ENCODE results near the gene ANXA2.

The ANXA2 gene

DNA sequence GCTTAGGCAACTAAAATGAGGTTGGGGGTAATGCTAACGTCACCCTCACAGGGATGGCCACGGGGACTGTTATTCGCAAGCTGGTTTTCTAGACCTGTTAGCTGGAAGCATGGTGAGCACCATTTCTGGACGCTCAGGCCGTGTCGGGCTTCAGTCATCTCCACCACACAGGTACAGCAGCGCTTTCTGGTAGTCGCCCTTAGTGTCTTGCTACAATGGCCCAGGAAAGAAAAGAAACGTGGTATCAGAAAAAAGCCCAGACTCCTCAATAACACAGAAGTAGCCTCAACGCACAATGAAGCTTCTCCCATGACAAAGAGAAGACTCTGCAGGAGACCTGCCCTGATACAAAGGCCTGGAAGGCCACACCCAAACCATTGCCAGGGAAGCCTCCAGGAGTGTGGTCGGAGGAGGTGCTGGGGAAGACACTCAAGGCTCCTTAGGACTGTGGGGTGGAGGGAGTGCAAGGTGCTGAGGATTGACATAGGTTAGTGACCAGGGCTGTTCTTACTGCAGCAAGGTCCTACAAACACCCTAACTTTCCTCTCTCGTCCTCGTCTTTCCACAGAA is 50.2 kb downstream of the ANXA2 start:
- H3K4me1 ChIP-seq (ENCODE audit: insufficient read depth, low read length) = no peaks in the 10 kb centered on the region
- no peak overlapping the region for H3K4me3 ChIP-seq (ENCODE audit: low read depth in 1 of 2, low read length in 2 of 2)
- no peak overlapping the region for H3K9ac ChIP-seq (ENCODE audit: low read length)
- peaks cover 59% of the 10 kb centered on the region for H3K36me3 ChIP-seq (ENCODE audit: insufficient read depth, low read length)
- H3K27ac ChIP-seq (ENCODE audit: low read depth, low read length) = no peak overlapping the region
- H3K9me3 ChIP-seq (ENCODE audit: low read length) = no peaks in the 10 kb centered on the region
- no peaks in the 10 kb centered on the region for H3K27me3 ChIP-seq (ENCODE audit: control insufficient read depth in 1 of 2, insufficient read depth in 2 of 2, low read length in 2 of 2)

DNA sequence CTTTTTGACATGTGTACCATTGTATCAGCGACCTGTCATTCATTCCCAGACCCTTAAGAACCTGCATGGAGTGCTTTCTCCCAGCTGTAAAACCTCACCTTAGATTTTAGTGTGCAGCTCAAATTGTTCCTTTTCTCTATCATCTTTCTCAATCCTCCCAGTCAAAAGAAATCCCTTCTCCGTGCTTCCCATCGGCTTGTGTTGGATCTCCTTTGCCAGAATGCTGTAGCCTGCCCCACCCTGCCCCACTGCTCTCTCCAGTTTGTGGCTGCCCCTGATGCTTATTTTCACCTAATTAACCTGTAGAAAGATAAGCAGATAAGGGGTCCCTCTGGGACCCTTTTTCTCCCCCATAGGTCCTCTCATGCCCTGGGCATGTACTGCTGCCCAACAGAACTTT is 51.1 kb downstream of the ANXA2 start:
- Histone ChIP-seq H3K27me3 (ENCODE audit: control insufficient read depth in 1 of 2, insufficient read depth in 2 of 2, low read length in 2 of 2) (no peaks in the 10 kb centered on the region), H3K4me3 (ENCODE audit: low read depth in 1 of 2, low read length in 2 of 2) (no peak overlapping the region), H3K36me3 (ENCODE audit: insufficient read depth, low read length) (peaks cover 50% of the 10 kb centered on the region), H3K27ac (ENCODE audit: low read depth, low read length) (no peak overlapping the region), H3K9me3 (ENCODE audit: low read length) (no peaks in the 10 kb centered on the region), H3K4me1 (ENCODE audit: insufficient read depth, low read length) (no peaks in the 10 kb centered on the region), H3K9ac (ENCODE audit: low read length) (no peak overlapping the region)

DNA sequence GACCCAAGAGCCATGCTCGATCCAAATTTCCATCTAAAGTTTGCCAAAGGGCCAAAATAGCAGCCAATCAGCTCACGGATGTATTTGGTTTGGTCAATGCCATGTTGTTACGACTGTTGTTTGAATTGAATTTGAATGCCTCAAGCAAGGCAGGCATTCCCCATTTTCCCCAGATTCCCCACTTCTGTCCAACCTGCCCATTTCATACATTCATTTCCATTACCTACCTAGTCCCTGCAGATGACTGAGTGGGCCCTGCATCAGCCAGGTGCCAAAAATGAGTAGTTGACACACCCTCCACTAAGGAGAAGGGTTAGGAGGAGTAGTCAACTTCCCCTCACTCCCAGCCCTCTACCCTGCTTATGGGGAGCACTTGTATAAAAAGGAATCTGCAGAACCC is 51.7 kb downstream of the ANXA2 start:
- peaks cover 44% of the 10 kb centered on the region for H3K36me3 ChIP-seq (ENCODE audit: insufficient read depth, low read length)
- H3K27ac ChIP-seq (ENCODE audit: low read depth, low read length) = no peak overlapping the region
- no peak overlapping the region for H3K9ac ChIP-seq (ENCODE audit: low read length)

DNA sequence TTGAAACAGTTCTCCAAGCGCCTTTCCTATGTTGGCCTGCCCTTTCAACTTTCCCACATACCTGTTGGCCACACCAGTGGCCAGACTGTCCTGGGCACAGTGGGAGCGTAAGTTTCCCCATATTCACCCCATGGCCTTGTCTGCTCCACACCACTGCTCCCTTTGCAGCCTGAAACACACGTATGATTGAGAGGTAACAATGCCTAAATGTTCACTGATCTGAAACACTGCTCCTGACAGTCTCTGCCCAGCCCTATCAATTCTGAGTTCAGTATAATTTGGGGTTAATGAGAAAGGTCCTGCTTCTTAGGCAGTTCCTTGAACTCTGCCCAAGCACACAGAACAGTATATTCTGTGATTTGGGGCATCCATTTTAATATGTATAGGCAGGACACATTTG is 52.2 kb downstream of the ANXA2 start:
- Histone ChIP-seq H3K9me3 (ENCODE audit: low read length) (no peaks in the 10 kb centered on the region), H3K9ac (ENCODE audit: low read length) (no peak overlapping the region), H3K36me3 (ENCODE audit: insufficient read depth, low read length) (peaks cover 39% of the 10 kb centered on the region), H3K4me3 (ENCODE audit: low read depth in 1 of 2, low read length in 2 of 2) (no peak overlapping the region), H3K4me1 (ENCODE audit: insufficient read depth, low read length) (no peaks in the 10 kb centered on the region), H3K27me3 (ENCODE audit: control insufficient read depth in 1 of 2, insufficient read depth in 2 of 2, low read length in 2 of 2) (no peaks in the 10 kb centered on the region), H3K27ac (ENCODE audit: low read depth, low read length) (no peak overlapping the region)

More for the DNA sequence above, 51.7 kb downstream of the ANXA2 start:
- Histone ChIP-seq H3K27me3 (ENCODE audit: control insufficient read depth in 1 of 2, insufficient read depth in 2 of 2, low read length in 2 of 2) (no peaks in the 10 kb centered on the region), H3K4me1 (ENCODE audit: insufficient read depth, low read length) (no peaks in the 10 kb centered on the region), H3K4me3 (ENCODE audit: low read depth in 1 of 2, low read length in 2 of 2) (no peak overlapping the region), H3K9me3 (ENCODE audit: low read length) (no peaks in the 10 kb centered on the region)

DNA sequence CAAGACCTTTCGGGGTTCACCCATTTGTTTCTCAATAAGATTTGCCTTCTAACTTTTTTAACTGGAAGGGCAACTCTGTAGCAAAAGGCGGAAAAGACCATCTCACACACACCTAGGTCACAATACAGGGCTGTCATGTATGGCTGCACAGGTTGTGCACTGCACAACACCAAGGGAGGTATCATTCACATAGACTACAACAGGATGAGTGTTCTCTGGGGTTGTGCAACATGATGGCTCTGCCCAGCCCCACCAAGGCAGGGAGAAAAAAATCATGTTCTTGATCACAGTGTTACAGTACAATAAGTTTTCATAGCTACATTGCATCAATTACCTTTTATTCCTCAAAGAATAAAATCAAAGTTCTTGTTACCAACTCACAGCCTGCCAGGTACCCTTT is 52.8 kb downstream of the ANXA2 start:
- Histone ChIP-seq H3K9ac (ENCODE audit: low read length) (no peak overlapping the region), H3K9me3 (ENCODE audit: low read length) (no peaks in the 10 kb centered on the region), H3K4me1 (ENCODE audit: insufficient read depth, low read length) (no peaks in the 10 kb centered on the region), H3K36me3 (ENCODE audit: insufficient read depth, low read length) (peaks cover 34% of the 10 kb centered on the region), H3K4me3 (ENCODE audit: low read depth in 1 of 2, low read length in 2 of 2) (no peak overlapping the region), H3K27me3 (ENCODE audit: control insufficient read depth in 1 of 2, insufficient read depth in 2 of 2, low read length in 2 of 2) (no peaks in the 10 kb centered on the region), H3K27ac (ENCODE audit: low read depth, low read length) (no peak overlapping the region)

DNA sequence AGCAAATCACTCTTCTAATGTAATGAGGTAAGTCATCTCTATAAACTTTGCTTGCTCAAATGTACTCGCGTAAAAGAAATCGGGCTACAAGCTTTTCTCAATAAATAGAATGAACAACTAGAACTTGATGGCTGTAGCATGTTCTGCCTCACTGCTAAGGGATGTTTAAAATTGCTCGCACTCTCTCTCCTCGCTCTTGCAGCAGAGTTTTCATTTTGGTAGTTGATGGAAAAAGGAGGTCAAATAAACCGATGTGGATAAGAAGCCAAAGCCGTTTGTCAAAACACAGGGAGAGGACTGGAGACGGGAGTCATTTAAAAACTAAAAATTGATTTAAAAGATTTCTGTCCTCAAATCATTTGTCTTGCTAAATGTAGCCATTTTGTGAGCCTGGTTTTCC is 53.3 kb downstream of the ANXA2 start:
- no peak overlapping the region for H3K27ac ChIP-seq (ENCODE audit: low read depth, low read length)
- H3K36me3 ChIP-seq (ENCODE audit: insufficient read depth, low read length) = peaks cover 34% of the 10 kb centered on the region
- no peaks in the 10 kb centered on the region for H3K4me1 ChIP-seq (ENCODE audit: insufficient read depth, low read length)
- no peaks in the 10 kb centered on the region for H3K9me3 ChIP-seq (ENCODE audit: low read length)
- no peak overlapping the region for H3K4me3 ChIP-seq (ENCODE audit: low read depth in 1 of 2, low read length in 2 of 2)
- no peak overlapping the region for H3K9ac ChIP-seq (ENCODE audit: low read length)
- no peaks in the 10 kb centered on the region for H3K27me3 ChIP-seq (ENCODE audit: control insufficient read depth in 1 of 2, insufficient read depth in 2 of 2, low read length in 2 of 2)

DNA sequence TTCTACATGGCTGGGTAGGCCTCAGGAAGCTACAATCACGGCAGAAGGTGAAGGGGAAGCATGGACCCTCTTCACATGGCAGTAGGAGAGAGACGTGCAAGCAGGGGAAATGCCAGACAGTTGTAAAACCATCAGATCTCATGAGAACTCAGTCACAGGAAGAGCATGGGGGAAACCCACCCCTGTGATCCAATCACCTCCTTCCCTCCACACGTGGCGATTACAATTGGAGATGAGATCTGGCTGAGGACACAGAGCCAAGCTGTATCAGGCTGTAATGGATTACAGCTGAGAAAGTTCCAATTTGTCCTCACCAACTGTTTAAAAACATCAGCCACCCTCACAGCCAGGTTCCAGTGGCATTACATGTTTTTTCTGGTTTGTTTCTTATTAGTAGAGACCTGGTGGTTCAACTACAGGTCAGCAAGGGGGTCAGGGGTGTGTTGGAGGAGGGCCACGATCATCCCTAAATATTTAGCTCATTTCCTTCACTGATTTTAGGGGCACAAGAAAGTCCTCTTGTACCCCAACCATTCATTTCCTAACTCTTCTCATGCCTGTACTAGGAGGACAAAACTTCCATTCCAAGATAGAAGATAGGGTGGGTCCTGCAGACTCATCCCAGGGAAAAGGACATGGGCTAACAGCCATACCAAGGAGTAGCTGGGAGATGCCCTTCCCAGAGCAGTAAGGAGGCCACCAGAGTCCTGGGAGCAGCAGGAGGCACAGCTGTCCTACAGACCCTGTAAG is 54.4 kb downstream of the ANXA2 start:
- Histone ChIP-seq H3K4me3 (ENCODE audit: low read depth in 1 of 2, low read length in 2 of 2) (no peak overlapping the region), H3K27me3 (ENCODE audit: control insufficient read depth in 1 of 2, insufficient read depth in 2 of 2, low read length in 2 of 2) (no peaks in the 10 kb centered on the region), H3K27ac (ENCODE audit: low read depth, low read length) (no peak overlapping the region), H3K9me3 (ENCODE audit: low read length) (no peaks in the 10 kb centered on the region), H3K9ac (ENCODE audit: low read length) (no peak overlapping the region), H3K4me1 (ENCODE audit: insufficient read depth, low read length) (no peaks in the 10 kb centered on the region), H3K36me3 (ENCODE audit: insufficient read depth, low read length) (peaks cover 26% of the 10 kb centered on the region)

DNA sequence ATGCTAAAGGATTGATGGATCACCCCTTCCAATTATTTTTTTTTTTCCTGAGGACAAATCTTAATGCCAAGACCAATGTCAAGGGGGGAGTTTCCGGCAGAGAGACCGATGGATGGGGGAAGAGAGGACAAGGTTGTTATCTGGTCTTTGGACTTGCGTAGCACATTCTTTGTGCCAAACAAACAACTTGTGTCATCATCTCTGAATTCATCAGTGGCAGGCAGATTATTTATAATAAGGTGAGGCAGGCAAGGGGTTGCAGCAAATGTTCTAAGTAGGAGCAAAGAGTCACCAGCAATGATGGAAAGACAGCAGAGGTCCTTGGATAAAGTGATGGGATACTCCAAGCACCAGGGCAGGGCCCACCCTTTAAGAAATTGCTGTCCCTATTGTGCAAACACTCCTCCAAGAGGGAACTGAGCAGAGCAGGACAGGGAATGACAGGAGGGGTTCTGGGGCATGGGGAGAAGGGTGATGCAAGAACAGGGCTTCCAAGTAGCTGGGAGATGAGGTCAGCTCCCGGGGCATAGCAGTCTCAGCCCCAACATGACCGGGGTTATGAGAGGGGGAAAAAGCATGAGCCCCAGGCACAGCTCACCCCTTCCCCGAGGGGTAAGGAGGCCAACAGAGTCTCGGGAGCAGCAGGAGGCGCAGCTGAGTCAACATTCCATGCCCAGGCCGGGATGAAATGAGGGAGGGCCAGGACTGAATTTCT is 57.4 kb downstream of the ANXA2 start:
- H3K9ac ChIP-seq (ENCODE audit: low read length) = no peak overlapping the region
- H3K36me3 ChIP-seq (ENCODE audit: insufficient read depth, low read length) = peaks cover under 1% of the 10 kb centered on the region
- no peaks in the 10 kb centered on the region for H3K4me1 ChIP-seq (ENCODE audit: insufficient read depth, low read length)
- H3K9me3 ChIP-seq (ENCODE audit: low read length) = no peaks in the 10 kb centered on the region
- H3K27me3 ChIP-seq (ENCODE audit: control insufficient read depth in 1 of 2, insufficient read depth in 2 of 2, low read length in 2 of 2) = no peaks in the 10 kb centered on the region
- no peak overlapping the region for H3K4me3 ChIP-seq (ENCODE audit: low read depth in 1 of 2, low read length in 2 of 2)
- no peak overlapping the region for H3K27ac ChIP-seq (ENCODE audit: low read depth, low read length)

DNA sequence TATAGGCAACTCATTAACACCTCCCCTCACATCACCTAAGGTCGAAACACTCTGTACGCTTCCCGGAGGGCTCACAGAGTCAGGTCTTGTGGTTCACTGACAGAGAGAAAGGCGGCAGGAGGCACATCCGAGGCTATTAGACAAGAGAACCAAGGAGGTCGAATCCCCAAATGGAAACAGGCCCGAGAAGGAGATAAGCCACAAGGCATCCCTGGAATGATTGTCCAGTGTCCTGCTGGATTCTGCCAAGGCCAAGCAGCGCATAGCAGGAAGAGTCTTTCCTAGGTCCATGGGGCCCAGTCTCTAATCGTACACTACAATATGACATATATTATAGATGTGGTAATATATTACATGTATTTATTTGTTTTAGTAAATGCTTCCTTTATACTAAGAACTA is 58.5 kb downstream of the ANXA2 start:
- H3K9me3 ChIP-seq (ENCODE audit: low read length) = no peaks in the 10 kb centered on the region
- no peaks in the 10 kb centered on the region for H3K36me3 ChIP-seq (ENCODE audit: insufficient read depth, low read length)
- no peak overlapping the region for H3K9ac ChIP-seq (ENCODE audit: low read length)
- no peaks in the 10 kb centered on the region for H3K4me1 ChIP-seq (ENCODE audit: insufficient read depth, low read length)
- no peak overlapping the region for H3K4me3 ChIP-seq (ENCODE audit: low read depth in 1 of 2, low read length in 2 of 2)
- no peak overlapping the region for H3K27ac ChIP-seq (ENCODE audit: low read depth, low read length)
- no peaks in the 10 kb centered on the region for H3K27me3 ChIP-seq (ENCODE audit: control insufficient read depth in 1 of 2, insufficient read depth in 2 of 2, low read length in 2 of 2)

DNA sequence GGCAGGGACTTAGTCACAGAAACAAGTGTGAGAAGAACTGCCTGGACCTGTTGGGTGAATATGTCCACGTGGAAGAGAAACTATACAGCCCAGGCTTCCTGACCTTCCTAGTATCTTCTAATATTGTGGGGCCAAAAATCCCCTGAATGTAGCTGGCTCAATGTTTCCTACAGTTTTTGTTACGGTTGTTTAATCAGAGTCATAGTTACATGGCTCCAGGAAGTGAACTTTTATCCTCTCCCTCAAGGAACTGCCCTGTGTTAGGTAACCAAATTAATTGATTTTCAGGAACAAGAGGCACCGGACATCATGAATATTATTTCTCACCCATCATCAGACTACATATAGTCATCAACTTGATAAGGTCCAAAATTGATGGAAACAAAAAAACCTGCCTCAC is 59.0 kb downstream of the ANXA2 start:
- Histone ChIP-seq H3K4me1 (ENCODE audit: insufficient read depth, low read length) (no peaks in the 10 kb centered on the region), H3K9me3 (ENCODE audit: low read length) (no peaks in the 10 kb centered on the region), H3K36me3 (ENCODE audit: insufficient read depth, low read length) (no peaks in the 10 kb centered on the region), H3K27ac (ENCODE audit: low read depth, low read length) (no peak overlapping the region), H3K27me3 (ENCODE audit: control insufficient read depth in 1 of 2, insufficient read depth in 2 of 2, low read length in 2 of 2) (no peaks in the 10 kb centered on the region), H3K4me3 (ENCODE audit: low read depth in 1 of 2, low read length in 2 of 2) (no peak overlapping the region), H3K9ac (ENCODE audit: low read length) (no peak overlapping the region)

DNA sequence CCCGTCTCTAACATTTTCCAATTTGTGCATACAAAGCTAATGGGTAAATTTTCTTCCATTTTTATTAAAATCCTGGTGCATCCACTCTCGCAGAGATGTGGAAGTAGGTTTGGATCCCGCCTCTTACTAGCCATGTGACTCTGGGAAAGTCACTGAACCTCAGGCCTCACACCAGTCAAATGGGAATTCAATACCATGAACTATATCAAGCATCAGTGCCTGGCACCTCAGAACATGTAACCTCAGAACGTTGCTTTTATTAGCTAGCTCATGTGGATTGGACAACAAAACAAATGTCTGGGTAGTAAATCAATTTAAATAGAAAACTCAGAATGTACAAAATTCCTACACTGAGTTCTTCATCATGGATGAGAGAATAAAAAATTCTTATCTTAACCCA is 60.7 kb downstream of the ANXA2 start:
- Histone ChIP-seq H3K27me3 (ENCODE audit: control insufficient read depth in 1 of 2, insufficient read depth in 2 of 2, low read length in 2 of 2) (no peaks in the 10 kb centered on the region), H3K9me3 (ENCODE audit: low read length) (no peaks in the 10 kb centered on the region), H3K9ac (ENCODE audit: low read length) (no peak overlapping the region), H3K4me1 (ENCODE audit: insufficient read depth, low read length) (no peaks in the 10 kb centered on the region), H3K27ac (ENCODE audit: low read depth, low read length) (no peak overlapping the region), H3K4me3 (ENCODE audit: low read depth in 1 of 2, low read length in 2 of 2) (no peak overlapping the region), H3K36me3 (ENCODE audit: insufficient read depth, low read length) (no peaks in the 10 kb centered on the region)
